ENCODE results near the gene HECW1.

DNA sequence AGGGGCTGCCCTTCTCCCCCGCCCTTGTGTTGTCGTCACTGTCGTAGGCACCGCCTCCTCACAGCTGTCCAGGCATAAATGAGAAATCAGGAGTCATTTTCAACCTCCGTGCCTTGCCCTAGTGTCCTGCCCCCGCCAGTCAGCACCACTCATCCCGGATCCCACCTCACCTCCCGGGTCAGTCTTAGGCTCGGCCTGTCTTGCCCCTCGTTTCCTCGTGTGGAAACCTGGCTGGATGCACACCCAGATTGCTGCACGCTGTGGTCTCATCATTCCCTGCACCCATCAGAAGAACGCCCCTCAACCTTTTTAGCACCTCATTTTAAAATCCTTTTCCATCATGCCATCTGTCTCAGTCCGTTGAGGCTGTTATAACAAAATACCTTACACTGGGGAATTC is 213.1 kb downstream of the HECW1 start:
- TF ChIP-seq KAT8 (CRISPR knock-in tag; IDR thresholded peaks at IDR 0.05) (no peak), KDM4B (CRISPR knock-in tag; IDR thresholded peaks at IDR 0.05) (no peak), ZNF781 (CRISPR knock-in tag; IDR thresholded peaks at IDR 0.05; ENCODE audit: borderline replicate concordance, not compliant biosample characterization) (no peak), FOSL1 (CRISPR knock-in tag; IDR thresholded peaks at IDR 0.05; ENCODE audit: borderline replicate concordance) (no peak), RAD21 (CRISPR knock-in tag; IDR thresholded peaks at IDR 0.05) (no peak), ZNF234 (CRISPR knock-in tag; conservative IDR thresholded peaks at IDR 0.05) (no peak), ZNF138 (CRISPR knock-in tag; IDR thresholded peaks at IDR 0.05; ENCODE audit: low read depth) (no peak)
- TF ChIP-seq, protein P1, sequence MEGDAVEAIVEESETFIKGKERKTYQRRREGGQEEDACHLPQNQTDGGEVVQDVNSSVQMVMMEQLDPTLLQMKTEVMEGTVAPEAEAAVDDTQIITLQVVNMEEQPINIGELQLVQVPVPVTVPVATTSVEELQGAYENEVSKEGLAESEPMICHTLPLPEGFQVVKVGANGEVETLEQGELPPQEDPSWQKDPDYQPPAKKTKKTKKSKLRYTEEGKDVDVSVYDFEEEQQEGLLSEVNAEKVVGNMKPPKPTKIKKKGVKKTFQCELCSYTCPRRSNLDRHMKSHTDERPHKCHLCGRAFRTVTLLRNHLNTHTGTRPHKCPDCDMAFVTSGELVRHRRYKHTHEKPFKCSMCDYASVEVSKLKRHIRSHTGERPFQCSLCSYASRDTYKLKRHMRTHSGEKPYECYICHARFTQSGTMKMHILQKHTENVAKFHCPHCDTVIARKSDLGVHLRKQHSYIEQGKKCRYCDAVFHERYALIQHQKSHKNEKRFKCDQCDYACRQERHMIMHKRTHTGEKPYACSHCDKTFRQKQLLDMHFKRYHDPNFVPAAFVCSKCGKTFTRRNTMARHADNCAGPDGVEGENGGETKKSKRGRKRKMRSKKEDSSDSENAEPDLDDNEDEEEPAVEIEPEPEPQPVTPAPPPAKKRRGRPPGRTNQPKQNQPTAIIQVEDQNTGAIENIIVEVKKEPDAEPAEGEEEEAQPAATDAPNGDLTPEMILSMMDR (CRISPR knock-in tag; IDR thresholded peaks at IDR 0.05), result no peak
- TF ChIP-seq, protein P2, sequence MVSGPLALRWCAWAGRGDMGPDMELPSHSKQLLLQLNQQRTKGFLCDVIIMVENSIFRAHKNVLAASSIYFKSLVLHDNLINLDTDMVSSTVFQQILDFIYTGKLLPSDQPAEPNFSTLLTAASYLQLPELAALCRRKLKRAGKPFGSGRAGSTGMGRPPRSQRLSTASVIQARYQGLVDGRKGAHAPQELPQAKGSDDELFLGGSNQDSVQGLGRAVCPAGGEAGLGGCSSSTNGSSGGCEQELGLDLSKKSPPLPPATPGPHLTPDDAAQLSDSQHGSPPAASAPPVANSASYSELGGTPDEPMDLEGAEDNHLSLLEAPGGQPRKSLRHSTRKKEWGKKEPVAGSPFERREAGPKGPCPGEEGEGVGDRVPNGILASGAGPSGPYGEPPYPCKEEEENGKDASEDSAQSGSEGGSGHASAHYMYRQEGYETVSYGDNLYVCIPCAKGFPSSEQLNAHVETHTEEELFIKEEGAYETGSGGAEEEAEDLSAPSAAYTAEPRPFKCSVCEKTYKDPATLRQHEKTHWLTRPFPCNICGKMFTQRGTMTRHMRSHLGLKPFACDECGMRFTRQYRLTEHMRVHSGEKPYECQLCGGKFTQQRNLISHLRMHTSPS (CRISPR knock-in tag; IDR thresholded peaks at IDR 0.05; ENCODE audit: low read depth), result no peak

Measured in HepG2 (cell line).